K562 (cell line): ENCODE measurements around the gene CEP131. TPM values are rescaled to one million over a fixed set of nuclear protein-coding genes. Genes with fewer than 3 reads are reported as not detected.

Experiments
- ATAC-seq: fragments of 200-7000 bp; cut with Tn5 transposase; 3 replicates; pipeline ENCODE4 v1.9.1; 2020; ENCODE audit warnings: moderate library complexity
- BruUV-seq: library from RNA; stranded (reverse); fragments of 400-500 nt; replicated peaks from 2 replicates; lab custom pipeline; 2021; lab: Mats Ljungman, UMichigan
- CTCF ChIA-PET: fragments of 300-600 bp; formaldehyde crosslinking; extraction: SDS; loops from one replicate; lab custom pipeline; 2021; ENCODE audit warnings: low intra/inter-chr PET ratio; lab: Yijun Ruan, JAX
- POLR2A ChIA-PET: fragments of 300-600, 350-650 bp; sonication (Branson Sonifier 250); formaldehyde crosslinking; extraction: SDS; loops from one replicate; lab custom pipeline; 2021; ENCODE audit warnings: antibody characterized with exemption, inconsistent platforms; lab: Yijun Ruan, JAX
- DNase-seq, 4 experiments: peaks; one replicate each; pipeline versions ENCODE4 v3.0.0 to v3.0.0-alpha.2; 2011 to 2018; ENCODE audit warnings: low spot score in 3 of 4, mixed read lengths in 3 of 4; ENCODE audit errors: extremely low read depth in 1 of 4
- FAIRE-seq: peaks from 2 replicates; lab custom pipeline; 2011; peaks lifted over from hg19 to GRCh38; lab: Jason Lieb, UNC
- H2AFZ ChIP-seq: 2 replicates; pipeline ENCODE4 v1.6.0; 2011; ENCODE audit warnings: low read depth, low read length, control low read depth, inconsistent platforms
- H3K27ac ChIP-seq: fragments of 200-600 bp; 3 replicates; pipeline ENCODE4 v1.8.0; 2011; ENCODE audit warnings: low read depth, mild to moderate bottlenecking, control low read depth, inconsistent platforms, low read length, moderate library complexity, mixed read lengths; ENCODE audit errors: extremely low read depth
- H3K27me3 ChIP-seq, 2 experiments: fragments of 300-600 bp in 1 of 2; 2 replicates in 1 of 2; 3 replicates in 1 of 2; pipeline versions ENCODE4 v1.6.0 to v1.8.0; 2011; ENCODE audit warnings: inconsistent platforms in 2 of 2, low read length in 2 of 2, mild to moderate bottlenecking in 1 of 2, mixed read lengths in 1 of 2, moderate library complexity in 1 of 2; ENCODE audit not compliant: control insufficient read depth in 2 of 2, insufficient read depth in 2 of 2
- H3K36me3 ChIP-seq: fragments of 300-600 bp; 3 replicates; pipeline ENCODE4 v1.8.0; 2011; ENCODE audit warnings: mild to moderate bottlenecking, low read length, inconsistent platforms; ENCODE audit not compliant: control insufficient read depth, insufficient read depth
- H3K4me1 ChIP-seq, 2 experiments: fragments of 200-600 bp in 1 of 2; replicated peaks in 1 of 2; 2 replicates in 1 of 2; 3 replicates in 1 of 2; pipeline versions ENCODE4 v1.5.1 to v1.8.0; 2011; ENCODE audit warnings: inconsistent platforms in 2 of 2, low read length in 2 of 2, mild to moderate bottlenecking in 1 of 2, mixed read lengths in 1 of 2, moderate library complexity in 1 of 2; ENCODE audit not compliant: control insufficient read depth in 2 of 2, insufficient read depth in 2 of 2
- H3K4me2 ChIP-seq: 2 replicates; pipeline ENCODE4 v1.6.1; 2011; ENCODE audit warnings: low read length, control low read depth, inconsistent platforms, mixed read lengths; ENCODE audit not compliant: insufficient read depth
- H3K4me3 ChIP-seq: fragments of 200-600 bp; sonication (generic), shearing (Covaris generic); 2 replicates; pipeline ENCODE4 v1.5.1; 2016; ENCODE audit warnings: control low read depth, inconsistent platforms
- H3K79me2 ChIP-seq: fragments of 200-600 bp; 3 replicates; pipeline ENCODE4 v1.8.0; 2011; ENCODE audit warnings: low read length, inconsistent platforms; ENCODE audit not compliant: control insufficient read depth, insufficient read depth
- H3K9ac ChIP-seq, 2 experiments: 2 replicates each; pipeline versions ENCODE4 v1.6.0 to v1.6.1; 2011; ENCODE audit warnings: low read depth in 2 of 2, low read length in 2 of 2, control low read depth in 1 of 2, inconsistent platforms in 1 of 2, mild to moderate bottlenecking in 1 of 2, mixed read lengths in 1 of 2; ENCODE audit not compliant: insufficient read depth in 1 of 2
- H3K9me1 ChIP-seq: one replicate; pipeline ENCODE4 v1.6.0; 2011; ENCODE audit warnings: inconsistent platforms, mild to moderate bottlenecking, low read length, moderate library complexity; ENCODE audit not compliant: control insufficient read depth, insufficient read depth
- H3K9me3 ChIP-seq: replicated peaks from 2 replicates; pipeline ENCODE4 v1.5.1; 2011; ENCODE audit warnings: low read depth, low read length, inconsistent platforms; ENCODE audit not compliant: control insufficient read depth, insufficient read depth
- H4K20me1 ChIP-seq: replicated peaks from 2 replicates; pipeline ENCODE4 v1.6.1; 2011; ENCODE audit warnings: low read length, inconsistent platforms, mixed read lengths; ENCODE audit not compliant: control insufficient read depth, insufficient read depth
- CAMTA2 ChIP-seq: fragments of 250-450 bp; sonication (Bioruptor Pico); conservative IDR thresholded peaks from 2 replicates; pipeline ENCODE4 v1.5.1; 2022
- FIP1L1 ChIP-seq: fragments of 200-400 bp; formaldehyde crosslinking; IDR thresholded peaks from 2 replicates; pipeline ENCODE4 v1.6.1; 2018; ENCODE audit warnings: mild to moderate bottlenecking, low read depth, low read length; ENCODE audit not compliant: poor library complexity, severe bottlenecking
- GABPB1 ChIP-seq: sonication (generic); formaldehyde crosslinking; IDR thresholded peaks from 2 replicates; pipeline ENCODE4 v1.8.0; 2022; ENCODE audit warnings: mild to moderate bottlenecking, missing genetic modification reagents
- MBD1 ChIP-seq: fragments of 250-450 bp; sonication (Bioruptor Pico); IDR thresholded peaks from 2 replicates; pipeline ENCODE4 v1.8.0; 2022; ENCODE audit warnings: inconsistent platforms
- MEF2D ChIP-seq: conservative IDR thresholded peaks from 2 replicates; pipeline ENCODE4 v1.6.1; 2016; ENCODE audit warnings: low read depth, missing genetic modification characterization, missing compliant biosample characterization
- POLR2G ChIP-seq: fragments of 200-400 bp; formaldehyde crosslinking; IDR thresholded peaks from 2 replicates; pipeline ENCODE4 v1.6.1; 2017; ENCODE audit warnings: low read depth, mild to moderate bottlenecking, antibody characterized with exemption, low read length, moderate library complexity
- RBFOX2 ChIP-seq: fragments of 200-400 bp; formaldehyde crosslinking; IDR thresholded peaks from 2 replicates; pipeline ENCODE4 v1.6.1; 2017; ENCODE audit warnings: low read depth, mild to moderate bottlenecking, low read length, moderate library complexity
- RBM22 ChIP-seq: fragments of 200-400 bp; formaldehyde crosslinking; IDR thresholded peaks from 2 replicates; pipeline ENCODE4 v1.6.1; 2018; ENCODE audit warnings: low read length, low read depth; ENCODE audit not compliant: poor library complexity, severe bottlenecking
- SIN3B ChIP-seq: fragments of 450-650 bp; IDR thresholded peaks from 2 replicates; pipeline ENCODE4 v1.6.1; 2017; ENCODE audit warnings: low read depth, mild to moderate bottlenecking, moderate library complexity
- ZNF324 ChIP-seq: fragments of 250-450 bp; sonication (Bioruptor Pico); IDR thresholded peaks from 2 replicates; pipeline ENCODE4 v1.4.0; 2020; ENCODE audit warnings: mild to moderate bottlenecking
- ZNF740 ChIP-seq, 3 experiments: fragments of 200-800 bp in 1 of 3; sonication (Bioruptor generic) in 1 of 3; sonication (generic) in 1 of 3; formaldehyde crosslinking in 1 of 3; IDR thresholded peaks; 2 replicates each; pipeline versions ENCODE4 v1.6.1 to v1.8.0; 2016 to 2022; ENCODE audit warnings: mild to moderate bottlenecking in 2 of 3, missing compliant biosample characterization in 2 of 3, missing genetic modification characterization in 2 of 3, missing genetic modification reagents in 1 of 3
- WGBS: fragments of 100-300 bp; shearing (Covaris generic); methylation state at CpG from one replicate; pipeline ENCODE4 v1.1.6; 2016; ENCODE audit warnings: low coverage, mixed read lengths; ENCODE audit not compliant: insufficient coverage; ENCODE audit errors: missing lambda C conversion rate; 5-methylcytosine and 5-hydroxymethylcytosine counted together
- in situ Hi-C: fragments of 300-500 bp; cut with MboI; formaldehyde crosslinking; loops from 4 replicates; pipeline ENCODE4 v1.15.0; 2018; ENCODE audit warnings: inconsistent platforms, mixed read lengths
- intact Hi-C: fragments of 100-400 bp; cut with micrococcal nuclease; formaldehyde crosslinking; loops from 2 replicates; pipeline ENCODE4 v1.14.2; 2022
- polyA plus RNA-seq, 8 experiments: library from polyadenylated mRNA; depleted of rRNA in 4 of 8; stranded (reverse) in 5 of 8; unstranded in 3 of 8; fragments of >200 nt; fragmentation: Nextera tagmentation in 2 of 8; fragmentation: Illumina TruSeq in 1 of 8; extraction: Ambion mirVana in 2 of 8; extraction: Trizol in 1 of 8; gene quantifications; 2 replicates each; pipeline versions ENCODE4 v1.2.1 to v1.2.3, GENCODE V29; 2011 to 2014; ENCODE audit warnings: inconsistent platforms in 1 of 8, missing spikeins in 1 of 8
- total RNA-seq, 7 experiments: library from RNA; depleted of rRNA in 6 of 7; stranded (reverse); fragments of >200 nt in 6 of 7; fragmentation: Illumina TruSeq in 2 of 7; extraction: Trizol in 2 of 7; gene quantifications; 2 replicates each; pipeline versions ENCODE4 v1.2.1 to v1.2.3, GENCODE V29; 2011 to 2021; ENCODE audit warnings: low replicate concordance in 1 of 7

CEP131 gene
- total and polyA plus RNA-seq, 9 of the 15 experiments (the other 6 are each of a cell fraction or from before 2014, with no cell fraction given): 0.24 to 21.2 (median 2.3) TPM

- in situ Hi-C loops: loop anchor here (5.0 to 25.0 kb wide), 2 partner anchors 109 to 236 kb away; no protein-coding TSS in a partner anchor
- WGBS: 91% methylated on average over 32 of the region's 37 CpGs
- peaks cover 28% of the 10 kb centered on the region; the same call in 1 of the 3 replicates for H3K36me3 ChIP-seq
- no peak overlapping the region for H3K4me3 ChIP-seq
- peaks cover 8% of the 10 kb centered on the region; the same call in 1 of the 3 replicates for H3K79me2 ChIP-seq
- H3K9me3 ChIP-seq: no peaks in the 10 kb centered on the region
- H3K9me1 ChIP-seq: no peaks in the 10 kb centered on the region
- CTCF ChIA-PET: no interaction called here
- 0 out of 2 replicates have a peak, but pooled peaks have one; percentile 8 for TF ChIP-seq ZNF740 (CRISPR knock-in tag; IDR thresholded peaks at IDR 0.05)
- TF ChIP-seq ZNF740 (tag; IDR thresholded peaks at IDR 0.05): no peak
- peak; percentile 78 for TF ChIP-seq RBM22
- TF ChIP-seq ZNF324 (CRISPR knock-in tag): no peak
- TF ChIP-seq MBD1 (CRISPR knock-in tag): no peak
- 0 out of 2 replicates have a peak, but pooled peaks have one; percentile 14 for TF ChIP-seq RBFOX2
- TF ChIP-seq GABPB1: no peak
- peak; percentile 80 for TF ChIP-seq POLR2G
- no peak for TF ChIP-seq SIN3B
- TF ChIP-seq FIP1L1: peak; percentile 45
- no peak for TF ChIP-seq CAMTA2 (CRISPR knock-in tag)
- no peak for TF ChIP-seq MEF2D (tag)
- TF ChIP-seq, all 486 proteins: peak for 5
- Histone ChIP-seq H3K9ac (peak overlapping the region in 1 of 2 experiments; percentile 60; a peak in 1 of 4 replicates), H3K4me1 (peaks cover 2 to 68% of the 10 kb centered on the region in 2 experiments; a peak in 4 of 5 replicates), H3K27ac (no peak overlapping the region), H3K27me3 (no peaks in the 10 kb centered on the region), H3K4me2 (no peak overlapping the region), H2AFZ (no peak overlapping the region), H4K20me1 (peaks cover 6% of the 10 kb centered on the region; the same call in 1 of the 2 replicates)
- no peak for ATAC-seq
- DNase-seq: no peak
- POLR2A ChIA-PET: interaction anchor here (0.6 to 1.9 kb wide), 5 partner anchors 9 to 263 kb away, joined by 3 to 6 read pairs (median 4); no protein-coding TSS in a partner anchor
- intact Hi-C loops: no loop called here
- no TSS peak for BruUV-seq
- no peak for FAIRE-seq
These were observed 23.0 kb upstream of the CEP131 start for GRCh38 chr17:81245665-81246342.
